GM19452 (cell line): ENCODE data around the gene MACROD2.

Source experiments
- ATAC-seq: cut with Tn5 transposase; IDR thresholded peaks from one replicate; pipeline ENCODE4 v1.9.1; 2021; ENCODE audit not compliant: unreplicated experiment

The MACROD2 gene

DNA sequence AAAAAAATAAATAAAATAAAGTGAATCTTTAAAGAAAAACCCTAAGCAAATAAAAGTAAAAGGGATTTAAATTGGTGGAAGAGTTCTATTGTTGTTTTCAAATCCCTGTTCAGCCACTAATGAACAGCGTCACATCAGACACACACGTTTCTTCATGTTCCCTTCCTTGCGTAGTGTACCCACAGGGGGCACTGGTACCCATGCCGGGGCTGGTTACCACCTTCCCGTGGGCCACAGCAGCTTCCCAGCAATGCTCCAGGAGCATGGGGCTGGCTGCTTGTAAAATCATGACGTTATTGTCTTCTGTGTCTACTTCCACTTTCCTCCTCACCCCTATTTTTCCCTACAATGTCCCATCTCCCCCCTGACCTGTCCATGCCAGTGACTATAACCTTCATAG lies 1589.2 kb downstream of the MACROD2 start:
- no peak for ATAC-seq

DNA sequence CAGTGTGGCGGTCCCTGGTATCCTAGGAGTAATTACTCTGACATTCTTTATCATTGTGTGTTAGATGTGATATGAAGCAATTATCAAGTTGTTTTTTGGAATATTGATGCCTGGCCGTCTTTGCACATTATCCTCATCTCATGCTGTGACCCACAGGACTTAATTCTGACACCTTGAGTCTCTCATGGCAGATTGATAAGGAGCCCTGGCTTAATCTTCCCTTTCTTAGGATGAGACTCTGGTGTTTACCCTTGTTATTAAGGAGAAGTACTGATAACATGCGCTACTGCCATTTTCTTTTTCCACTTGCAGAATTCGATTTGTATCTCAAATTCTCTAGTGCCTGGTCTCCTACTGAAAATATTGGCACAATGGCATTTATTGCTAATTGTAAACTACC lies 1597.8 kb downstream of the MACROD2 start:
- no peak for ATAC-seq

DNA sequence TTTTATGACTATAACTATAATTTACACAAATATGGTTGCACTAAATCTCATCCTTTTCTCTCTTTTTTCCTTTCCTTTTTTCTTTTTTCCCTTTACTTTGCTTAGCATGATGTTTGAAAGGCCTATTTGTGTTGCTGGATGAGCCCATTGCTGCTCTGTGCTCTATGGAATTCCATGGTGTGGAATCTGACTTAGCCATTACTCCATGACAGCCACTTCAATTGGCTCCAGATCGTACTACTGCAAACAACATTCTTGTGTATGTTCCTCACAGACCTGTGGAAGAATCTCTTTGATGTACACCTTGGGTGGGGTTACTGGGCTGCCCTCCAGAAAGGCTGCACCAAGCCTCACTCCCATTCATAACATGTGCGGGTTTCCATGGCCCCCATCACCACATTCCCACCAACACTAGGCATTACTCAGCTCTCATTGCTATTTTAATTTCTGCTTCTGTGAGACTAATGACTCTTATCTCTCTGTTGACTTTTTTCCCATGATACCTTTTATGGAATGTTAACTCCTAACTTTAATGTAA lies 1598.9 kb downstream of the MACROD2 start:
- no peak for ATAC-seq

DNA sequence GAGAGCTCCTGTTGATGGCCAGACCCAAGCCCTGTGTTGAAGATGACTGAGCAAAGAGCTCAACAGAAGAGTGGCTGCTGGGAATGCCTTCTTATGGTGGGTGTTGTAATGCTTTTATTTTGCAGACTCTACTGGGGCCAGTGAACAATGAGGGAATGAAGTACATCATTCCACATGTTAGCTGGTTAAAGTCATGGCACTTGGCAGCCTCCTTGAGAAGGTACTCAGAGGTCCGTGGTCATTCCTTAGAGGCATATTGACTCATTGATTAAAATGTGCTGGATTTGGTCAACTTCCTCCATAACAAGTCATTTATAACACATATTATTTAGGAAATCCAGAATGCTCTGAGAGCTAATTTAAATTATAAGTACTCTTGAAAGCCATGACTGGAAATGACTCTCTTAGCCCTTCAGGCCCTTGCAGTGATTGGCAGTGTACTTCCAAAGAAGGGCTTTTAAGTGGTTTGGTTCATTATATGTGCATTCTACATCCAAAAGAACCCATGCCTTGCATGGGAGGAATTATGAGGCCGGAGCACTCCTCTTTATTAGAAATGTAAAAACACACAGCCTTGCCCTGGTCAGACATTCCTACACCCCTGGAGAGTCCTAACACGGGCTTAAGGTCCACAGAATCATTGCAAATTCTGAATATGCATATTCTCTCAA lies 1601.0 kb downstream of the MACROD2 start:
- no peak for ATAC-seq

DNA sequence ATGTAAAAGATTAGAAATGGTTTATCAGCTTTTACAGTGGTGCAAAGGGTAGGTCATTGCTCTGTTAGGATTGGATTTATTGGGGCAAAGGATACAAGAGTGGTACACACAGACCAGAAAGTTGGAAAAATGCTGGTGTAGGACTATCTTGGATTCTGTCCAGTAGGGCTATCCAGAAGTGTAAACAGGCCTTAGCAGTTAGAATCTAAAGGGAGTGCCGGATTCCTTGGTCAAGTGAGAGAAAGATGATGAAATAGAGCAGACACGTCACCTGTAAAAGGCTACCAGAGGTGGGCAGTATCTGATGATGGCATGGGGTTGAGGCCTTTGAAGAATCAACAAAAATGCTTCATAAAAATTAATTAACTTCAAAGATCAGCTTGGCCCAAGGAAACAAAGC lies 1602.0 kb downstream of the MACROD2 start:
- ATAC-seq, result no peak

DNA sequence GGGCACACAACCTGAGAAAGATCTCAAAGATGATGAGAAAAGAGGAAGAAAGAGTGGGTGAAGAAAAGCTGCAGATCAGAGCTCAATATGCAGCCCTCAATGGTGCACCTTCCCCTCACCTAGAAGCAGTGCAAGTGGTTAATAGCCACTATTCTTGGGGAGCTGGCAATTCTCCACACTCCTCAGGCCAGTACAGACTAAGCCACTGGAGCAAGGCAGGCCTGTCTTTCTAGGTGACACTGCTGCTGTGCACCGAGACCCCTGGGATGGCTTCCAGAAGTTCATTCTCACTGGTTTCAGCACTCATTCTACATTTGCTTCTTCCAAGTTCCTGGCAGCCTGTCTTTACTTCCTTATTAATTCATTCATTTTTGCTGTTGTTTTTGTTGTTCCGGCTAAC lies 1604.6 kb downstream of the MACROD2 start:
- ATAC-seq, result no peak

DNA sequence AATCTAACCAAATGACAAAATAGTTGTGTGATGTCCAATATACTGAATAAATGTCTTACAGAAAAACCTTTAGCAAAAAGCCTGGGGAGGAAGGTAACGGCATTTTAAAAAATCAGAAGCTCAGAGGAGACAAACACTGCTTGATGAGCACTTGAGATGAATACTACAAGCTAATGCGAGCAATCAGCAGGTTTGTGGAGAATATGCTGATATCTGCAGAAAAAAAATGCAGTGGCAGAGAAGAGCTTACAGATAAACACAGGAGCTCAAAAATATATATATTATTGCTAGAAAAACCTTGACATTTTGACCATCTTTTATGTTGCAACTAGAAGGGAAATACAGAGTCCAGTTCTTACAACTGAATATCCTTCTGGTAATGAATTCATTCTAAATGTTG lies 1605.2 kb downstream of the MACROD2 start:
- ATAC-seq, result no peak

DNA sequence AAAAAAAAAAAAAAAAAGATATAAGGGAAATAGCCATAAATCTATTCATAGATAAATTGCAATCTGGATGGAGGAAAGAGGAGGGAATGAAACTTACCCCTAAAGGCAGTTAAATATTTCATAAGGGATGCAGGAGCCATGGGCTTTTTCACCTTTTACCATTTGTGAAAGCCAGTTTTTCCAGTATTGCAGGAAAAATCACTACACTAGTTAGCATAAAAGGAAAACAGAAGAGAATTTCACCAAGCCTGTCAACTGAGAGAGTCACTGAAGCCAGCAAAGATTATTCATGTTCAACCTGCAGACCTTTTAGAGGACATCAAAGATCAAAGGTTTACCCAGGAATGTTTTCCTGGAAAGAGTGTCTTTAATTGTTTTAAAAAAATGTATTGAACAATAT lies 1608.2 kb downstream of the MACROD2 start:
- no peak for ATAC-seq

DNA sequence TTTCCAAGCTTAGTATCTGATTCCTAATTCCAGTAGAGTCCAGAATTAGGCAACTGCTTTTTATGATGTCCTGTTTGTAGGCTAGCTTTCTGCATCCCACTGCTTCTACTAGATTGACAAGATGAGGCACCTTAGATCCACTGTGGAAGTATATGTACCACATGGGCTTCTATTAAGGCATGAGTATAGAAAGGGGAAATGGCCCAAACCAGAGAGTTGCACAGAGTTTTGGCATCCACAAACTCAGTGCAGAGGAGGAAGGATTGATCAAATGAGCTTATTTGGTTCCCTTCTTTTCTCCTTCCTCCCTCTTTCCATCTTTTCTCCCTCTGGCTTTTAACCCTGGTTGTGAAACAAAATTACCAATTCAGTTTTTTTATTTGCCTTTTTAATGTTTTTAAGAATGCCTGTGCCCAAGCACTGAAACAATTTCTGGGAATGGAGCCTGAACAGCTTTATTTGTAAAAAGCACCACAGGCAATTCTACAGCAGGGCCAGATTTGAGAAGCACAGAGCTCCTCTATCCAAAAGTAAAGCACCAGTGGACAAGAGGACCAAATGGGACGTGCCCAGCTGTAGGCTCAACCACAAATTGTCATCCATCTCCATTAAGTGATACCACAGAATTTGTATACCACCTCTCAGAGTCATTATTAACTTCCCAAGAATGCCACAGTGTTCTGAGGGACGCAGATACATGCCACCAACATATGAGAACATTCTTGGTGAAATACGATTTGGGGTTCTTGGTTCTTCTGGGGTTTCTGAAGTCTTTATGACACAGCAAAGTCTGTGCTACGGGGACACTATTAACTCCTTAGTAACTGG lies 1608.9 kb downstream of the MACROD2 start:
- no peak for ATAC-seq

DNA sequence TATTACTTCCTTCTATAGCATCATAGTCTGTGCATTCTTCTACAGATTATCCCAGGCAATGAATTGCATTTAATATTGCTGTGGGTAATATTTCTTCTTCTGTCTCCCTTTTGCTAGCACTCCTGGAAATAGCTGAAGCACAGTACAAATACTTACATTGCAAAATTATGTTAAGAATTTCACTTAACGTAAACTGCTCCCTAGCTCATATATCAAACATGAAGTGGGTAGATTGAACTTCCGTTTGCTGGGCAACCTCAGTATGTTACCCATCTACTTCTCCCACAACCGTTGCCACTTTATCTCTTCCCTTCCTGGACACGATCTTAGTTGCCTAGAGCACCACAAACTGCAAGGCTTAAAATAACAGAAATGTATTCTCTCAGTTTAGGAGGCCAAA lies 1614.6 kb downstream of the MACROD2 start:
- ATAC-seq, result no peak

DNA sequence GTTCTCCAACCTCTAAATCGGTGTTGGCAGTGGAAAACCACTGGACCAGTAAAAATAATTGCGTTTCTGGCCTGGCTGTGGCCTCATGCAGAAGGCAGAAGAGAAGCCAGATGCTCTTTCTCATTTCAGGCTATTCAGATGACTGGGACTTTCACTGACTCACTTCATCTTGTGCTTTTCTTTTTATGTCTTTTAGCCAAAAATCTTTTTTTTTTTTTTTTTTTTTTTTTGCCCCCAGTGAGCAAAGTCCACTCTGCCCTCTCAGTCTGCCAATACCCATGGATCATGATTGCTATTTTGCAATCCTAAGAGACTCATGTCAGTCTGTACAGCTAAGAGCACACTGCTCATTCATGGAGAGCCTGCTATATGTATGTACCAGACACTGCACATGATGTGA lies 1615.5 kb downstream of the MACROD2 start:
- ATAC-seq, result no peak

DNA sequence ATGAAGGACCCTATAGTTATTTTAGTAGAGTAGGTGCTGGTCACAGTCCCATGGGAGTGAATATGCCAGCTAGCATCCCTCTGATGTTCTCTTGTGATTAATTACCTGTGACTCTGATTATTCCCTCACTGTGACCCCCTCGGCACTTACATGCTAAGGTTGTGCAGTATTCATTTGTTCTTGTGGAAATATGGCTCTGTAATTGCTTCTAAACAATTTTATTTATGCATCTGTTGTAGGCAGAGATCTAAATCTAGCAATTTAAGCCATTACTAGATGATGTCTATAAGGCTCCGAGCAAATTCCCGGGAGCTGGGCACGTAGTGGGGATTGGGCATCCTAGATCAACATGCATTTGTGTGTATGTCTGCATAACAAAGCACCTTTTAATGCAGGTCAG lies 1616.2 kb downstream of the MACROD2 start:
- ATAC-seq, result no peak

DNA sequence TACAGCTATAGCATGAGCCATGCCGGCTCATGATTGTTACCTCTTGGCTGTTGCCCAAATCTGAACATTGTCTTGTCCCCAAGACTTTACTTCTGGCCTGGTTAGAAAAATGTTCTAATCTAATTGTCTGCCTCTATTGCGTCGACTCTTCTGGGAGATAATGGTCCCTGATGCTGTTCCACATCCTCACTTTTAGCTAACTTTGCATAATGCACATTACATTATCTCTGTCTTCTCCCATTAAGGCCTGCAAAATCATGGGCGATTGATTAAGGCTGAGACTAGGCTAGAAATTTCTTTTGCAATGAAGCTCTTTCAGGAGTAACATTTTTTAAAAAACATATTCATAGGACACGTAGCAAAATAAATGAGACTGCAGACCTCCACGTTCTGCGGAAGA lies 1616.9 kb downstream of the MACROD2 start:
- ATAC-seq, result no peak

DNA sequence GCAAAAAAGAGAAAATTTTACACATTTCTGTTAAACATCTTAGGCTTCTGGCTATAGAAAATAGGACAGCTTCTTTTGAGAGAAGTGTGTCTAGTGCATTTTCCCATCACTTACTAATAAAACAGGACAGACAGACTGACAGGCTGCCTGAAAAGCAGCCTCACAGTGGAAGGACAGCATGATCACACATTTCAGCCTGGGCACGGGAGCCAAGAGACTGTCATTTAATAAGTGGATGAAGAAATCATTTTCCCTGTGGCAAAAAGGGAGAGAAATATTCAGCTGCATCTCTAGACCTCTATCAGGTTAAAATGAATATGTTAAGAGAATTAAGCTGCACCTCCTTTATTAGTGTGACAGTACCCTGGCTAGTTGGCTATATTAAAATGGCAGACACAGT lies 1617.5 kb downstream of the MACROD2 start:
- ATAC-seq, result no peak

DNA sequence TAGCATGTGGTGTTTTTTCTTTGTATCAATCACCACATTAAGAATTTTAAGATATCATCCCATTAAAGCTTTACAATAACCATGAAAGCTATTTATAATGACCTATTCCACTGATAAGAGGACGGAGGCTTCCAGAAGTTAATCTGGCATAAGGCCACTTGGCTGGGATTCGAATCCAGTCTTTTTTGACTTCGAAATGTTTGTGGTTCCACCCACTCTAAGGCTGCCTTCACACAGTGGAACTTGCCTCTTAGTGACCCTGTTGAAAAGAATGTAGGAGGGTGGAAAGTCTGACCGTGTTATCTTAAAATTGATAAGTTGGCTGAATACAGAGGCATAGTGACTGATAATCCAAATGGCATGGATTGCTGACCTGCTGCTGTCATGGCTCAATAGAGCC lies 1618.2 kb downstream of the MACROD2 start:
- no peak for ATAC-seq

DNA sequence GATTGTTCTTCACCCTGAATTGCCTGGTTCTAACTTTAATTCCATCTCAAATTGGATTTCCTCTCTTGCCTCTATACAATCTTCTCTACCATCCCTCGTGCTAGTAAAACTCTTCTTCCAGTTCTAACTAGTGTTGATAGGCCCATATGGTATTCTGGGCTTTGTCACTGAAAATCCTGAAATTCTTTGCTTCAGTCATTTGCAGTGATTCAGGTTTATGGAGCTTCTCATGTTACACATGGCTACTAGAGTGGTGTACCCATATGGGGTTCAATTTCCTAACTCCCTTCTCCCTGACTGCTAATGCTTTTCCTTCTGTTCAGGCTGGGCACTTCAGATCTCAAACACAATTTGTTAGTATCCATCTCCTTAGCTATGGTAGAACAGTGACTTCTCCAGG lies 1621.3 kb downstream of the MACROD2 start:
- ATAC-seq, result no peak

DNA sequence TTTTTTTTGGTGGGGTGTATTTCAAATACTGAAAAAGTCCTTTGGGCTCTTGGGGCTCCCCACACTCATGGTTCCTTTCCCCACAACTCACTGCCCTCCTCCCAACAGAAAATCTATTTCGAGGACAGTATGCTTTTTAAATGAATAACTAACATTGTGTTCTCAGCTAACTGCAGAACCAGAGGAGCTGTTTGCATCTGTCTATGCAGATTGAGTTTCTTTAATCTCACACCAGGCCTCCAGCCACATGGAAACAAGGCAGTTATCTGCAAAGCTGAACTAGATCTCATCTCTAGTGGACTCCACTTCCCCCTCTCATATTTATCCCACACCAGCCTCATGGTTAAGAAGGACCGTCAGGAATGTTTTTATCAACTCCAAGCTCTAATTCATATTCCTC lies 1622.8 kb downstream of the MACROD2 start:
- ATAC-seq, result no peak

DNA sequence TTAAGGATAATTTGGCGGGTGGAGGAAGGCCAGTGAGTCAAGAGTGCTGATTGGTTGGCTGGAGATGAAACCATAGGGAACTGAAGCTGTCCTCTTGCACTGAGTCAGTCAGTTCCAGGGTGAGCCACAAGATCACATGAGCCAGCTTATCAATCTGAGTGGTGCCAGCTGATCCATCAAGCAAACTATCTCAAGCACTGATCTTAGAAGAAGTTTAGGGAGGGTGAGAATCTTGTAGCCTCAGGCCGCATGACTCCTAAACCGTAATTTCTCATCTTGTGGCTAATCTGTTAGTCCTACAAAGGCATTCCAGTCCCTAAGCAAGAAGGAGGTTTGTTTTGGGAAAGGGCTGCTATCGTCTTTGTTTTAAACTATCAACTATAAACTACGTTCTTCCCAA lies 1623.6 kb downstream of the MACROD2 start:
- no peak for ATAC-seq

DNA sequence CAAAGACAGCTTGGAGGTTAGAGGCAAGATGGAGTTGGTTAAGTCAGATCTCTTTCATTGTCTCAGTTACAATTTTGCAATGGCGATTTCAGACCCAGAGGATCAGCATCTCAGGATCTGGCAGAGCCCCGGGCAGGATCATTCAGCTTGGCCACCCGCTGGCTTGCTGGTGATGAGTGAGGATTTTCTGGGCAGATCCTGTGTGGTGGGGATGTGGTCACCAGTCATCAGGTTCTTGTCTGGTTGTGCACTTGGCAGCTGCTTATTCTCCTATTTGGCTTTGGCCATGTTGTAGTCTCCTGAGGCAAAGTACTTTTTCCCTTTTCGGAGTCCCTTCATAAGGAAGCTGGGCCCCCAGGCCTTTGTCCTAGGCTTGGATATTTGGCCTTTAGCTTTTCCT lies 1624.0 kb downstream of the MACROD2 start:
- ATAC-seq, result no peak

DNA sequence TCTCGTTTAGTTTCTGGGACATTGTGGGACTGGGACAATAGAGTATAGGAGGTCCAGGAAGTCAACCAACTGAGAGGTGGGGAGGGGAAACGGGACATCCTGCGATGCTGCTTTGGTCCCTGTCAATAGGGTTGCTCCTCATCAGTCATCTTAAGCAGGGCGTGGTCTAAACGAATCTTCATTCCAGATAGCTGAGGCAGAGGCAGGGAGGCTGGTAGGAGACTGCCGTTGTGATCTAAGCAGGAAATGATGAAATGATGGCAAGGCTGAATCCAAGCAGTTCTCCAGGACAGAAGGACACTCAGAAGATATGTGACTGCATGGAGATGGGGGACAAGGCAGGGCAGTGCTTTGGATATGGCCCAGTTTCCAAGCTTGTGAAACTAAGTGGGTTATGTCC lies 1624.5 kb downstream of the MACROD2 start:
- no peak for ATAC-seq

DNA sequence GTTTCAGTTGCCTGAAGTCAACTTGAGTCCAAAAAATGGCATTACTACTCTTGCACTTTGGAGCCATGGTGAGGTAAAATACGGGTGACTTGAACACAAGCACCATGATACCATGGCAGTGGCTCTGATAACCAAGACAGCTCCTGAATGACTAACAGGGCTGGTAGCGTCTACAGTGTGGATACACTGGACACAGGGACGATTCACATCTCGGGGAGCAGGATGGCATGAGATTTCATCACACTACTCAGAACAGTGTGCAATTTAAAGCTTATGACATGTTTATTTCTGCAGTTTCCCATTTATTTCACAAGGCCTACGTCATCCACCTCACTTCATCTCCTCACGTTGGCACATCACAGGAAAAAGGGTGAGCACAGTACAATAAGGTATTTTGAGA lies 1627.1 kb downstream of the MACROD2 start:
- ATAC-seq, result no peak

DNA sequence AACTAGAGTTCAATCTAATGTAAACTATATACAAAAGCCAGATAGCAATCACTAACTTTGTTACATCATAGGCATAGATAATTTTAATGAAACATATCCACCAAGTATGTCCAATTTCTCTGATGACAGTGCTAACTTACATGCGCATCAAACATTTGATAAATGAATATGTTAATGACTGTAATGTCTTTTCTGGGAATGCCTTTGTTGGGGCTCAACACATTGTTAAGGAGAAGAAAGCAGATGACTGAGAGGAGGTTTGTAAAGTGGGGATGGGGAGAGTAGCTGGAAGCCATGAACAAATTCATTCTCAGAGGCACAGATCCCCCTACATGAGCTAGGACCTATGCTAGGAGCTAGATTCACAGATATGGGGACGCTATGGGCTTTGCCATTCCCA lies 1627.9 kb downstream of the MACROD2 start:
- no peak for ATAC-seq
